ENCODE measurements around the gene CDHR1. TPM values are rescaled to one million over a fixed set of nuclear protein-coding genes. Genes with fewer than 3 reads are reported as not detected.
A peak's percentile ranks its signal among the peaks of the same experiment; 100 is the strongest.
"Not testable (repeated sequence)": the region's sequence is repeated elsewhere in the genome, so short reads cannot be mapped to it uniquely, and the experiment has no call there.

Gene CDHR1
- polyA plus RNA-seq, 1 of the 3 experiments (the other 2 are of a cell fraction): 0.02 TPM

GRCh38 chr10:84179059-84179710, 15.2 kb upstream of the CDHR1 start:
- TF ChIP-seq MXI1 (IDR thresholded peaks at IDR 0.05; ENCODE audit: low read depth, low read length): peak; percentile 38; the same call in 1 of the 2 replicates
- no peak for TF ChIP-seq NRF1 (IDR thresholded peaks at IDR 0.05; ENCODE audit: low read depth, low read length)
- TF ChIP-seq ZBTB33 (IDR thresholded peaks at IDR 0.05; ENCODE audit: borderline replicate concordance, low read depth): no peak
- TF ChIP-seq REST (IDR thresholded peaks at IDR 0.05; ENCODE audit: low read depth, low read length): no peak
- no peaks in the 10 kb centered on the region for H3K9me3 ChIP-seq
- POLR2A ChIA-PET: no interaction called here
- no peaks in the 10 kb centered on the region for H3F3A ChIP-seq (replicated peaks; ENCODE audit: insufficient read depth)
- CTCF ChIA-PET: no interaction called here
- no peak overlapping the region for H3K4me2 ChIP-seq
- no peak overlapping the region for H2AFZ ChIP-seq (ENCODE audit: low read depth)
- peak; percentile 74 for DNase-seq
- H3K4me1 ChIP-seq (ENCODE audit: control insufficient read depth in 1 of 2, insufficient read depth in 2 of 2, low read depth in 1 of 2, low read length in 1 of 2): peaks cover 0 to 8% of the 10 kb centered on the region in 2 experiments; a peak in 1 of 4 replicates
- no peaks in the 10 kb centered on the region for H3K27me3 ChIP-seq (ENCODE audit: insufficient read depth)
- H3K9ac ChIP-seq: no peak overlapping the region
- H3K36me3 ChIP-seq (replicated peaks in 1 of 2; ENCODE audit: control insufficient read depth in 1 of 2, insufficient read depth in 2 of 2, low read length in 1 of 2): no peaks in the 10 kb centered on the region
- no peak overlapping the region; a peak in 1 of 4 replicates for H3K27ac ChIP-seq (ENCODE audit: low read depth in 2 of 2, low read length in 1 of 2)
- 44% methylated on average over 8 of the region's 12 CpGs for WGBS (ENCODE audit: low lambda C conversion rate)
- no peaks in the 10 kb centered on the region for H3K79me2 ChIP-seq (ENCODE audit: insufficient read depth)
- H3K4me3 ChIP-seq (ENCODE audit: low read depth in 2 of 2, low read length in 1 of 2): no peak overlapping the region
- no peaks in the 10 kb centered on the region for H3K9me2 ChIP-seq
- H4K20me1 ChIP-seq (ENCODE audit: insufficient read depth): no peaks in the 10 kb centered on the region

GRCh38 chr10:84180386-84180785, 14.0 kb upstream of the CDHR1 start:
- H3K9me2 ChIP-seq; H3K36me3 ChIP-seq (replicated peaks in 1 of 2; ENCODE audit: control insufficient read depth in 1 of 2, insufficient read depth in 2 of 2, low read length in 1 of 2); CTCF ChIA-PET; H3K9me3 ChIP-seq; H2AFZ ChIP-seq (ENCODE audit: low read depth); H3F3A ChIP-seq (replicated peaks; ENCODE audit: insufficient read depth); H3K9ac ChIP-seq; H3K4me2 ChIP-seq; H4K20me1 ChIP-seq (ENCODE audit: insufficient read depth); H3K27me3 ChIP-seq (ENCODE audit: insufficient read depth); H3K4me3 ChIP-seq (ENCODE audit: low read depth in 2 of 2, low read length in 1 of 2); POLR2A ChIA-PET; H3K4me1 ChIP-seq (ENCODE audit: control insufficient read depth in 1 of 2, insufficient read depth in 2 of 2, low read depth in 1 of 2, low read length in 1 of 2); H3K27ac ChIP-seq (ENCODE audit: low read depth in 2 of 2, low read length in 1 of 2); DNase-seq; H3K79me2 ChIP-seq (ENCODE audit: insufficient read depth): not testable (repeated sequence)
- 86% methylated on average over 10 of the region's 22 CpGs for WGBS (ENCODE audit: low lambda C conversion rate)

Data from SK-N-SH (cell line).